ENCODE results near the gene GPC6.

GPC6 gene

DNA sequence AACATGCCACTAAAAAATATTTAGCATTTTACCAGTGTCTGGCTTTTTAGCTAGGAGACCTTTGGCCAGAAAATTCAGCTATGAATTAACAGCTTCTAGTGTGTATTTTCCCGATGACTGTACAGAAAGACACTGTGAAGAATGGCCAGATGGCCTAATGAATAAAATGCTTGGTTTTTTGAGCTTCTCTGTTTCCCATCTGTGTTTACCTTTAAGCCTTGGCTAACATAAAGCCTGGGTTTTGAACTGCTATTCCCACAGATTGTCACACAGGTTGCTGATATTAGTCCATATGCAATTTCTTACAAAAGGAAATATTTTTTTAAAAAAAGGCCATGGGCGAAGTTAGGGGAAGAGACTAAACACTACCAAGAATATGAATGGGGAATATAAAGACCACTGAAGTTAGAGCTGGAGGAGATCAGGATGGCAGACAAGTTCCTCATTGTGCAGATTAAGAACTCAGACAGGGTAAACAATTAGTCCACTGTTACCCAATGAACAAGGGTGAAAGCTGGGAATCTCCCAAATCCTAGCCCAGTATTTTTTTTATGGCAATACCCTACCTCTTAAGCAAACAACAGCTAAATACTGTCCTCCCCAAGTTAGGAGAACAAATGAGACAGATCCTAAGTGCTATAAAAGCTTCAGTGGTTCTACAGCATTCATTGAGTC, 1157.8 kb downstream of the GPC6 start:
- H3K9me3 ChIP-seq (ENCODE audit: severe bottlenecking), result no peaks in the 10 kb centered on the region
- TF ChIP-seq, protein P1, sequence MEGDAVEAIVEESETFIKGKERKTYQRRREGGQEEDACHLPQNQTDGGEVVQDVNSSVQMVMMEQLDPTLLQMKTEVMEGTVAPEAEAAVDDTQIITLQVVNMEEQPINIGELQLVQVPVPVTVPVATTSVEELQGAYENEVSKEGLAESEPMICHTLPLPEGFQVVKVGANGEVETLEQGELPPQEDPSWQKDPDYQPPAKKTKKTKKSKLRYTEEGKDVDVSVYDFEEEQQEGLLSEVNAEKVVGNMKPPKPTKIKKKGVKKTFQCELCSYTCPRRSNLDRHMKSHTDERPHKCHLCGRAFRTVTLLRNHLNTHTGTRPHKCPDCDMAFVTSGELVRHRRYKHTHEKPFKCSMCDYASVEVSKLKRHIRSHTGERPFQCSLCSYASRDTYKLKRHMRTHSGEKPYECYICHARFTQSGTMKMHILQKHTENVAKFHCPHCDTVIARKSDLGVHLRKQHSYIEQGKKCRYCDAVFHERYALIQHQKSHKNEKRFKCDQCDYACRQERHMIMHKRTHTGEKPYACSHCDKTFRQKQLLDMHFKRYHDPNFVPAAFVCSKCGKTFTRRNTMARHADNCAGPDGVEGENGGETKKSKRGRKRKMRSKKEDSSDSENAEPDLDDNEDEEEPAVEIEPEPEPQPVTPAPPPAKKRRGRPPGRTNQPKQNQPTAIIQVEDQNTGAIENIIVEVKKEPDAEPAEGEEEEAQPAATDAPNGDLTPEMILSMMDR (IDR thresholded peaks at IDR 0.05; ENCODE audit: poor library complexity, severe bottlenecking), result no peak
- no peaks in the 10 kb centered on the region for H3K36me3 ChIP-seq (ENCODE audit: low read depth)
- ATAC-seq (ENCODE audit: low read depth), result no peak
- H3K4me1 ChIP-seq (ENCODE audit: insufficient read depth, poor library complexity, severe bottlenecking), result no peaks in the 10 kb centered on the region
- no peaks in the 10 kb centered on the region for H3K27me3 ChIP-seq (ENCODE audit: insufficient read depth, poor library complexity, severe bottlenecking)
- DNase-seq (ENCODE audit: low spot score), result no peak
- no peak overlapping the region for H3K27ac ChIP-seq (ENCODE audit: poor library complexity, severe bottlenecking)
- H3K4me3 ChIP-seq (ENCODE audit: severe bottlenecking), result no peak overlapping the region

DNA sequence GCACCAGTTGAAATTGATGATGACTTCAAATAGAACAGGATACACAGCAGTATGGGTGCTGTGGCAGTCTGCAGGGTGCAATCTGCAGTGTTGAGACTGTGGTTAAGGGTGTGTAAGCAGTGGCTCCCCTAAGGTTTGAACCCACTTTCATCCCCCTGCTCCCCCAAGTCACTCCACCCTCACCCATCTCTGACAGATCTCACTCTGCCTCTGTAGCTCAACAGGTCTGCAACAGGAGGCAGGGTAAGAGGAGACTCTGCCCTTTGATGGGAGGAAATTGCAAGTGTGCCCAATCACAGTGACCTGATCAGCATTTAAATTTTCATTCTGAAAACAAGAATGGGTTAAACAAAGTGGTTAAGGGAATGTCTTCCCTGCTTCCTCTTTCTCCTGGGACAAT, 1160.4 kb downstream of the GPC6 start:
- ATAC-seq (ENCODE audit: low read depth) (no peak), DNase-seq (ENCODE audit: low spot score) (no peak)
- TF ChIP-seq, protein P1 (IDR thresholded peaks at IDR 0.05; ENCODE audit: poor library complexity, severe bottlenecking), result no peak
- H3K4me3 ChIP-seq (ENCODE audit: severe bottlenecking), result no peak overlapping the region
- no peaks in the 10 kb centered on the region for H3K27me3 ChIP-seq (ENCODE audit: insufficient read depth, poor library complexity, severe bottlenecking)
- H3K27ac ChIP-seq (ENCODE audit: poor library complexity, severe bottlenecking), result no peak overlapping the region
- H3K36me3 ChIP-seq (ENCODE audit: low read depth), result no peaks in the 10 kb centered on the region
- H3K4me1 ChIP-seq (ENCODE audit: insufficient read depth, poor library complexity, severe bottlenecking), result no peaks in the 10 kb centered on the region
- H3K9me3 ChIP-seq (ENCODE audit: severe bottlenecking), result no peaks in the 10 kb centered on the region

DNA sequence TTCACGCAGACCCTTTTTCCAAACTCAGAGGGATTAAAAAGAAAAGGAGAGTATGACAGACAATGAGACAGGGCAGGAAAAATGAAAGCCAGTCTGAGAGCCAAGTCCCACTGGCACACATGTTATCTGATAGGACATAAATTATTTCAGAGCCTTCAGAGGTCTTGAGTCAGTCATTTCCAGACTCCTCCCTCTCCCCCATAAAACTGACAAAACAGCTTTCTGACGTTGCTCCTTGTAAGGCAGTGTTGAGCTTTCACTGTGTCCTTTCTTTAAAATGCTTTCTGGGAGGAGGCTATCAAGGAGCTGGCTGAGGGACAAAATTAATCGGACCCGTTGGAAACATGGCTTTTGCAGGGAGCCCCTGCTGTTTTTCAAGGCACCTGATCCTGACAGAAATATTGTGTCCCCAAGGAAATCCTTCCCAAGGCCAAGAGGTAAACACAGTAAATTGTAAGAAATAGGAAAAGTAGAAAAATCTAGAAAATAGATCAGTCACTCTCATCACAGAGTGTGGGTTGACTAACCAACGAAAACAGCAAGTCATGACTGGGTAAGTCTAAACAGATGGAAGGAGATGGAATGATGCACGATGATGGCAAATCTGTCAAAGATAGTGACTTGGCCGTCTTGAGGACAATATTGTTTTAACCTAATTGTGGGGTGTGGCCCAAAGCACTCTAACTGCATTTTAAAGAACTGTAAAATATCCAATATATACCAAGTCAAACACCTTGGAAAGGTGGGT, 1163.2 kb downstream of the GPC6 start:
- Histone ChIP-seq H3K9me3 (ENCODE audit: severe bottlenecking) (no peaks in the 10 kb centered on the region), H3K36me3 (ENCODE audit: low read depth) (no peaks in the 10 kb centered on the region), H3K4me3 (ENCODE audit: severe bottlenecking) (no peak overlapping the region), H3K4me1 (ENCODE audit: insufficient read depth, poor library complexity, severe bottlenecking) (no peaks in the 10 kb centered on the region), H3K27ac (ENCODE audit: poor library complexity, severe bottlenecking) (no peak overlapping the region), H3K27me3 (ENCODE audit: insufficient read depth, poor library complexity, severe bottlenecking) (no peaks in the 10 kb centered on the region)
- TF ChIP-seq, protein P1 (IDR thresholded peaks at IDR 0.05; ENCODE audit: poor library complexity, severe bottlenecking), result no peak
- DNase-seq (ENCODE audit: low spot score) (no peak), ATAC-seq (ENCODE audit: low read depth) (peak; percentile 31; the same call in 1 of the 3 replicates)

DNA sequence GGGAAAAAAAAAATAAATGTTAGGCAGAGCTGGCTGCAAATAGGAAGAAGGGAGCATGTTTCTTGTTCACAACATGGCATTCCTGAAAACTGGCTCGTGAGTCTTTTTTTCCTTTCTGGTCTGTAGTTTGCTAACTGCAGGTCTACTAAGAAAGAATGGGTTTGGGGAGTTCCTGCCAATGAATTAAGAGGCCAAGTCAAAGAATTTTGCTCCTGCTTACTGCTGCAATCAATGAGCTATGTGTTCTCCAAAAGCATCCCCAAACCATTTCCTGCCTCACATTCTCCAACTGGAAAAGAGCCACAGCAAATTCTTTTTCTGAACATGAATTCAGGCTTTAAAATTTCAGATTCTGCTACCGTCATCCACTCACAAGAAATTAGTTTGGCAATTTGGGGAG, 1164.3 kb downstream of the GPC6 start:
- no peak for DNase-seq (ENCODE audit: low spot score)
- no peak overlapping the region for H3K4me3 ChIP-seq (ENCODE audit: severe bottlenecking)
- no peak for ATAC-seq (ENCODE audit: low read depth)
- TF ChIP-seq, protein P1 (IDR thresholded peaks at IDR 0.05; ENCODE audit: poor library complexity, severe bottlenecking), result no peak
- H3K4me1 ChIP-seq (ENCODE audit: insufficient read depth, poor library complexity, severe bottlenecking), result no peaks in the 10 kb centered on the region
- H3K36me3 ChIP-seq (ENCODE audit: low read depth), result no peaks in the 10 kb centered on the region
- H3K9me3 ChIP-seq (ENCODE audit: severe bottlenecking), result no peaks in the 10 kb centered on the region
- H3K27ac ChIP-seq (ENCODE audit: poor library complexity, severe bottlenecking), result no peak overlapping the region
- H3K27me3 ChIP-seq (ENCODE audit: insufficient read depth, poor library complexity, severe bottlenecking), result no peaks in the 10 kb centered on the region

DNA sequence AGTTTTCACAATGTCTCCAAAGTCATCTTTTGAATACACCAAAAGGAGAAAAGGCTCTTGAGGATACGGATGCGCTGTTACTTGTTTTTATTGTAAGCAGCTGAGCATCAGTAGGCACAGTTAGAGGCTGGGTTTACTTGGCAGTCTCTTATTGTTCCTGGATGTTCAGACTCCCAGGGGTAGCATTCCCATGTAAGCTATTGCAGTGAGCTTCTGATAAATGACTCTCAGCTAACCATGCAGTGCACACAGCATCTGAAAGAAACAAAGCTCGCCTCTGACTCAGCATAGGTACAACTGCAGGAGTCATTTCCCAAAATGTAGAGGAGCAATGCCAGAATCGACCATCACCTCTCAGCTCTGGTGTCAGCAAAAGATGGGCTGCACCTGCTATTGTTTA, 1168.1 kb downstream of the GPC6 start:
- Histone ChIP-seq H3K27ac (ENCODE audit: poor library complexity, severe bottlenecking) (no peak overlapping the region), H3K36me3 (ENCODE audit: low read depth) (no peaks in the 10 kb centered on the region), H3K4me1 (ENCODE audit: insufficient read depth, poor library complexity, severe bottlenecking) (no peaks in the 10 kb centered on the region), H3K9me3 (ENCODE audit: severe bottlenecking) (no peaks in the 10 kb centered on the region), H3K4me3 (ENCODE audit: severe bottlenecking) (no peak overlapping the region), H3K27me3 (ENCODE audit: insufficient read depth, poor library complexity, severe bottlenecking) (no peaks in the 10 kb centered on the region)
- DNase-seq (ENCODE audit: low spot score) (no peak), ATAC-seq (ENCODE audit: low read depth) (no peak)
- TF ChIP-seq, protein P1 (IDR thresholded peaks at IDR 0.05; ENCODE audit: poor library complexity, severe bottlenecking), result no peak
